WI38 (cell line): Measurements from ENCODE around the gene CDYL.

ENCODE experiments used
- H3K4me3 ChIP-seq: 2 replicates; pipeline ENCODE4 v1.5.1; 2011; ENCODE audit warnings: low read depth, mild to moderate bottlenecking, control low read depth, low read length
- TF ChIP-seq, protein P1 (sequence below): IDR thresholded peaks from 2 replicates; pipeline ENCODE4 v1.5.1; 2012; ENCODE audit warnings: low read depth, mild to moderate bottlenecking, control low read depth, low read length

The CDYL gene

GRCh38 chr6:4780360-4780812, 4.2 kb downstream of the CDYL start:
- H3K4me3 ChIP-seq, result no peak overlapping the region
- TF ChIP-seq, protein P1, sequence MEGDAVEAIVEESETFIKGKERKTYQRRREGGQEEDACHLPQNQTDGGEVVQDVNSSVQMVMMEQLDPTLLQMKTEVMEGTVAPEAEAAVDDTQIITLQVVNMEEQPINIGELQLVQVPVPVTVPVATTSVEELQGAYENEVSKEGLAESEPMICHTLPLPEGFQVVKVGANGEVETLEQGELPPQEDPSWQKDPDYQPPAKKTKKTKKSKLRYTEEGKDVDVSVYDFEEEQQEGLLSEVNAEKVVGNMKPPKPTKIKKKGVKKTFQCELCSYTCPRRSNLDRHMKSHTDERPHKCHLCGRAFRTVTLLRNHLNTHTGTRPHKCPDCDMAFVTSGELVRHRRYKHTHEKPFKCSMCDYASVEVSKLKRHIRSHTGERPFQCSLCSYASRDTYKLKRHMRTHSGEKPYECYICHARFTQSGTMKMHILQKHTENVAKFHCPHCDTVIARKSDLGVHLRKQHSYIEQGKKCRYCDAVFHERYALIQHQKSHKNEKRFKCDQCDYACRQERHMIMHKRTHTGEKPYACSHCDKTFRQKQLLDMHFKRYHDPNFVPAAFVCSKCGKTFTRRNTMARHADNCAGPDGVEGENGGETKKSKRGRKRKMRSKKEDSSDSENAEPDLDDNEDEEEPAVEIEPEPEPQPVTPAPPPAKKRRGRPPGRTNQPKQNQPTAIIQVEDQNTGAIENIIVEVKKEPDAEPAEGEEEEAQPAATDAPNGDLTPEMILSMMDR, result no peak

GRCh38 chr6:4781426-4781825, 5.2 kb downstream of the CDYL start:
- H3K4me3 ChIP-seq, result no peak overlapping the region
- TF ChIP-seq, protein P1, result no peak

- TF ChIP-seq, protein P1, result no peak
- no peak overlapping the region for H3K4me3 ChIP-seq
Measured at GRCh38 chr6:4781967-4782575, 5.9 kb downstream of the CDYL start.

DNA sequence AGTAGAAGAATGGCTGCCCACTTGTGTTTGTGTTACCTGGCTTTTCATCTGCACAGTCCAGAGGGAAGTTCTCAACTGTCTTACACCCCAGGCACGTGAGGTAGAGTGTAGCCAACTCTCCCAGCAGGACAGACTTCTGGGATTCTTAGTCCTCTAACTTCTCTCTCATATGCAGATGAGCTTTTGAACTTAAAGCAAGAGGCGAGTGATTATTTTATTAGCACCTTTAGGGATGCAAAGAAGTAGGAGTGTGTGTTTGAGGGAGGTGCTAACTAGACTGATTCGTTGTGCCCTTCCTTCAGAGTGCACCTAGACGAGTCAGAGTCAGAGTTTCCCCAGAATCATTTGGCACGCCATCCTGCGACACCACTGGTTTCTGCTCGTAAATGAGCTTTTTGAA, 10.8 kb downstream of the CDYL start:
- H3K4me3 ChIP-seq, result no peak overlapping the region
- TF ChIP-seq, protein P1, result no peak

GRCh38 chr6:4788482-4788881, 12.3 kb downstream of the CDYL start:
- TF ChIP-seq, protein P1, result no peak
- H3K4me3 ChIP-seq, result no peak overlapping the region

- TF ChIP-seq, protein P1, result no peak
- H3K4me3 ChIP-seq, result no peak overlapping the region
Measured at GRCh38 chr6:4788953-4789584, 12.9 kb downstream of the CDYL start.

DNA sequence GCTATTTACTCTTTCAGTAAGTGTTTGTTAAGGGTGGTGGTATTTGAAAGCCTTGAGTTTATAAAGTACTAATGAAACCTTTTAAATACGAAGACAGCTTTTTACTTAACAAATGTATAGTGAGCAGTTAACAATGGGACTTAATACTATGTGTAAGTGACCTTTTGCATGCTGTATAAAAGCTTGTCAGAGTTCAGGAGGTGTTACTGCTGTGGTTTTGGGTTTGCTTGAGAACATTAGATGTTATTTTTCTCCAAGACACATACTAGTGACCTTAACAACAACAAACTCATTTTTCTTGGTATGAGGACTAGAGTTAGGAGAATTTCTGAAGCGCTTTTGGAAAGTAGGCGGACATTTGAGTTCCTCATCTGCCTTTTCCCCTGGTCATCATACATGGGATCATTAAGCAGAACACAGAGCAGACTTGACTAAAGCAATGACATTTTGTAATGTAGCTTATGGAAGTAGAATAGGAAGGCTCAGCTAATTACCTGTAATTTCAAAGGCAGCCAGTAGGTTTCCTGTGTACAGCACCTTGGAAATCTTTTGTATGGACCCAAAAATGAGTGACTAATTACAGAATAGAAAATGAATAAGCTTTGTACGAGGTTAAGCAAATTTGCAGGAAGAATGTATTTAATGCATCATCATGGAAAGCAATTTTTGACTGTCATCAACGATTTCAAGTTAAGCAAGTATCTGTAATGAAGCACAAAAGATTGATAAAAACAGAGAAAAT, 14.1 kb downstream of the CDYL start:
- H3K4me3 ChIP-seq, result no peak overlapping the region
- TF ChIP-seq, protein P1, result no peak
